NB4 (cell line): ENCODE results near the gene RRP1.

Experiments
- DNase-seq: peaks from one replicate; pipeline ENCODE4 v3.0.0; 2010; ENCODE audit warnings: low read depth
- H3K4me3 ChIP-seq: one replicate; pipeline ENCODE4 v1.5.1; 2011; ENCODE audit warnings: mild to moderate bottlenecking, low read depth, low read length, moderate library complexity
- POLR2A ChIP-seq: IDR thresholded peaks from 2 replicates; pipeline ENCODE4 v1.6.1; 2011; ENCODE audit warnings: mild to moderate bottlenecking; ENCODE audit not compliant: insufficient read length; ENCODE audit errors: extremely low read depth
- TF ChIP-seq, protein P1 (sequence below): IDR thresholded peaks from one replicate; pipeline ENCODE4 v1.5.1; 2012; ENCODE audit warnings: low read depth, low read length
- TF ChIP-seq, protein P2 (sequence below): IDR thresholded peaks from 2 replicates; pipeline ENCODE4 v1.6.1; 2011; ENCODE audit warnings: low read depth, low read length

The RRP1 gene

DNA sequence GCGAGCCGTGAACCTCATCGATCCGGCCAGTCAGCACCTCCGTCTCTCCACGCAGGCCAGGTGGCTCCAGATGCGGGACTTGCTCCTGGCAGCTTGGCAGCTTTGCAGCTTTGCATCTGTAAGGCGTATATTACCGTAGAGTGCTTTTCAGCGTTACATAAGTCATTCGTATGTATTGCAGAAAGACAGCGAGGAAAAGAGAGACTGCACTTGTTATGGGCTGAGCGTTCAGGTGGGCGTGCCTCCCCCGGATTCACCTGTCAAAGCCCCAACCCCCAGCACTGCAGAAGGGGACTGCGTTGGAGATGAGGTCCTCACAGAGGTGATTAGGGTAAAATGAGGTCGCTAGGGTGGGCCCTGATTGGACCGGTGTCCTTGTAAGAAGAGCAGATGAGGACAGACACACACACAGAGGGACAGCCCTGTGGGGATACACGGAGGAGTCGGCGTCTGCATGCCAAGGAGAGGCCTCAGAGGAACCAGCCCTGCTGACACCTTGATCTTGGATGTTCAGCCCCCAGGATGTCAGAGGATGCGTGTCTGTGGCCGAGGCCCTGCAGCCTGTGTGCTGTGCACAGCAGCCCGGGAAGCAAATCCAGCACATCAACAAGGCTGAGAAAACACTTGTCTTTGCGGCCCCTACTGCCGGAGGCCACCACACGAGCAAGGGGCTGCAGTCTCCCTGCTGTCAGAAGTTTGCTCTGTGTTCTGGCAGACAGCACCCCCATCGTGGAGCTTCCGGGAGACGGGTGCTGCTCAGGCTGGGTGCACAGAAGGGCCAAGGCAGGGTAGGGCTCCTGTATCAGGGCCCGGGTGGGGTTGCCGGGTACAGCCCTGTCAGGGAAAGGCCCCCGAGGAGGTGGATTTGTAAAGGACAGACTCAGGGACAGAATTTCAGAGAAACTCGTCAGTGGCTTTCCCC is 64.7 kb downstream of the RRP1 start:
- TF ChIP-seq, protein P1, sequence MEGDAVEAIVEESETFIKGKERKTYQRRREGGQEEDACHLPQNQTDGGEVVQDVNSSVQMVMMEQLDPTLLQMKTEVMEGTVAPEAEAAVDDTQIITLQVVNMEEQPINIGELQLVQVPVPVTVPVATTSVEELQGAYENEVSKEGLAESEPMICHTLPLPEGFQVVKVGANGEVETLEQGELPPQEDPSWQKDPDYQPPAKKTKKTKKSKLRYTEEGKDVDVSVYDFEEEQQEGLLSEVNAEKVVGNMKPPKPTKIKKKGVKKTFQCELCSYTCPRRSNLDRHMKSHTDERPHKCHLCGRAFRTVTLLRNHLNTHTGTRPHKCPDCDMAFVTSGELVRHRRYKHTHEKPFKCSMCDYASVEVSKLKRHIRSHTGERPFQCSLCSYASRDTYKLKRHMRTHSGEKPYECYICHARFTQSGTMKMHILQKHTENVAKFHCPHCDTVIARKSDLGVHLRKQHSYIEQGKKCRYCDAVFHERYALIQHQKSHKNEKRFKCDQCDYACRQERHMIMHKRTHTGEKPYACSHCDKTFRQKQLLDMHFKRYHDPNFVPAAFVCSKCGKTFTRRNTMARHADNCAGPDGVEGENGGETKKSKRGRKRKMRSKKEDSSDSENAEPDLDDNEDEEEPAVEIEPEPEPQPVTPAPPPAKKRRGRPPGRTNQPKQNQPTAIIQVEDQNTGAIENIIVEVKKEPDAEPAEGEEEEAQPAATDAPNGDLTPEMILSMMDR: no peak
- TF ChIP-seq, protein P2, sequence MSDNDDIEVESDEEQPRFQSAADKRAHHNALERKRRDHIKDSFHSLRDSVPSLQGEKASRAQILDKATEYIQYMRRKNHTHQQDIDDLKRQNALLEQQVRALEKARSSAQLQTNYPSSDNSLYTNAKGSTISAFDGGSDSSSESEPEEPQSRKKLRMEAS: no peak
- TF ChIP-seq POLR2A: no peak
- H3K4me3 ChIP-seq: no peak overlapping the region
- no peak for DNase-seq
